Neural cell (in vitro differentiated cells): ENCODE measurements around the gene CCNH. TPM values are rescaled to one million over a fixed set of nuclear protein-coding genes. Genes with fewer than 3 reads are reported as not detected.

Experiments used
- H2AFZ ChIP-seq: fragments of 200-600, 300-800 bp; sonication (generic), shearing (Covaris generic); 2 replicates; pipeline ENCODE4 v1.6.0; 2014; ENCODE audit warnings: low read depth, mild to moderate bottlenecking, antibody characterized with exemption, low read length, moderate library complexity
- H3F3A ChIP-seq: fragments of 200-600 bp; shearing (Covaris generic); 2 replicates; pipeline ENCODE4 v1.6.1; 2016; ENCODE audit warnings: mild to moderate bottlenecking, moderate library complexity, mixed read lengths, antibody characterized with exemption, low read length; ENCODE audit not compliant: insufficient read depth, poor library complexity, severe bottlenecking
- H3K27ac ChIP-seq: fragments of 200-600, 300-800 bp; sonication (generic), shearing (Covaris generic); 2 replicates; pipeline ENCODE4 v1.5.1; 2014; ENCODE audit warnings: mild to moderate bottlenecking, low read length, moderate library complexity
- H3K27me3 ChIP-seq: fragments of 300-800, 200-600 bp; sonication (generic), shearing (Covaris generic); 2 replicates; pipeline ENCODE4 v1.6.0; 2014; ENCODE audit warnings: mild to moderate bottlenecking, low read depth, low read length, moderate library complexity; ENCODE audit not compliant: insufficient read depth
- H3K36me3 ChIP-seq: fragments of 300-800, 200-600 bp; sonication (generic), shearing (Covaris generic); 2 replicates; pipeline ENCODE4 v1.5.1; 2014; ENCODE audit warnings: mild to moderate bottlenecking, antibody characterized with exemption, low read length, moderate library complexity; ENCODE audit not compliant: insufficient read depth
- H3K4me2 ChIP-seq: fragments of 300-800, 200-600 bp; sonication (generic), shearing (Covaris generic); 2 replicates; pipeline ENCODE4 v1.6.0; 2014; ENCODE audit warnings: mild to moderate bottlenecking, low read length
- H3K4me3 ChIP-seq: fragments of 300-800, 200-600 bp; sonication (generic), shearing (Covaris generic); 2 replicates; pipeline ENCODE4 v1.5.1; 2014; ENCODE audit warnings: mild to moderate bottlenecking, low read length, moderate library complexity
- H3K79me2 ChIP-seq: fragments of 200-600 bp; shearing (Covaris generic); replicated peaks from 2 replicates; pipeline ENCODE4 v1.6.0; 2014; ENCODE audit warnings: mild to moderate bottlenecking, low read length, moderate library complexity; ENCODE audit not compliant: insufficient read depth
- H3K9ac ChIP-seq: fragments of 300-800, 200-600 bp; sonication (generic), shearing (Covaris generic); 2 replicates; pipeline ENCODE4 v1.6.1; 2016; ENCODE audit warnings: mild to moderate bottlenecking, low read length, mixed read lengths
- H3K9me2 ChIP-seq: fragments of 200-600 bp; shearing (Covaris generic); 2 replicates; pipeline ENCODE4 v1.6.1; 2016; ENCODE audit warnings: mild to moderate bottlenecking, low read length, mixed read lengths; ENCODE audit not compliant: insufficient read depth
- H3K9me3 ChIP-seq: fragments of 200-600, 300-800 bp; sonication (generic), shearing (Covaris generic); 2 replicates; pipeline ENCODE4 v1.6.1; 2016; ENCODE audit warnings: mild to moderate bottlenecking, mixed run types, low read length, moderate library complexity, mixed read lengths
- H4K20me1 ChIP-seq: fragments of 200-600 bp; shearing (Covaris generic); 2 replicates; pipeline ENCODE4 v1.6.1; 2016; ENCODE audit warnings: mild to moderate bottlenecking, mixed run types; ENCODE audit not compliant: insufficient read depth
- CTCF ChIP-seq: fragments of 450-650 bp; IDR thresholded peaks from 2 replicates; pipeline ENCODE4 v1.5.1; 2014; ENCODE audit warnings: antibody characterized with exemption, mild to moderate bottlenecking, moderate library complexity; ENCODE audit not compliant: poor library complexity, severe bottlenecking
- EP300 ChIP-seq: fragments of 450-650 bp; conservative IDR thresholded peaks from 2 replicates; pipeline ENCODE4 v1.6.1; 2014; ENCODE audit warnings: antibody characterized with exemption, mild to moderate bottlenecking, moderate library complexity; ENCODE audit not compliant: poor library complexity, severe bottlenecking
- EZH2 ChIP-seq: fragments of 200-600, 300-800 bp; shearing (Covaris generic), sonication (generic); IDR thresholded peaks from 2 replicates; pipeline ENCODE4 v1.6.1; 2014; ENCODE audit warnings: antibody characterized with exemption, low read length, borderline replicate concordance, mild to moderate bottlenecking; ENCODE audit not compliant: insufficient read depth, poor library complexity, severe bottlenecking
- MXI1 ChIP-seq: fragments of 450-650 bp; conservative IDR thresholded peaks from 2 replicates; pipeline ENCODE4 v1.6.1; 2014; ENCODE audit warnings: antibody characterized with exemption, mild to moderate bottlenecking; ENCODE audit not compliant: poor library complexity, severe bottlenecking
- POLR2AphosphoS5 ChIP-seq: IDR thresholded peaks from 2 replicates; pipeline ENCODE4 v1.6.1; 2012
- RAD21 ChIP-seq: fragments of 450-650 bp; conservative IDR thresholded peaks from 2 replicates; pipeline ENCODE4 v1.6.1; 2014; ENCODE audit warnings: antibody characterized with exemption, mild to moderate bottlenecking, moderate library complexity
- REST ChIP-seq: IDR thresholded peaks from 2 replicates; pipeline ENCODE4 v1.6.1; 2012; ENCODE audit warnings: borderline replicate concordance
- SMC3 ChIP-seq: fragments of 450-650 bp; conservative IDR thresholded peaks from 2 replicates; pipeline ENCODE4 v1.6.1; 2014; ENCODE audit warnings: antibody characterized with exemption, mild to moderate bottlenecking, moderate library complexity; ENCODE audit not compliant: poor library complexity
- TAF1 ChIP-seq: IDR thresholded peaks from 2 replicates; pipeline ENCODE4 v1.6.1; 2012; ENCODE audit warnings: low read depth
- polyA minus RNA-seq: library from RNA; depleted of rRNA, polyadenylated mRNA; stranded (reverse); fragments of >200 nt; gene quantifications from 2 replicates; pipeline ENCODE4 v1.2.3, GENCODE V29; 2014
- polyA plus RNA-seq: library from polyadenylated mRNA; depleted of rRNA; stranded (reverse); fragments of >200 nt; gene quantifications from 2 replicates; pipeline ENCODE4 v1.2.3, GENCODE V29; 2014

The CCNH gene
- polyA plus RNA-seq (113 and 127 TPM in 2 replicates), polyA minus RNA-seq (257 and 304 TPM in 2 replicates)

DNA sequence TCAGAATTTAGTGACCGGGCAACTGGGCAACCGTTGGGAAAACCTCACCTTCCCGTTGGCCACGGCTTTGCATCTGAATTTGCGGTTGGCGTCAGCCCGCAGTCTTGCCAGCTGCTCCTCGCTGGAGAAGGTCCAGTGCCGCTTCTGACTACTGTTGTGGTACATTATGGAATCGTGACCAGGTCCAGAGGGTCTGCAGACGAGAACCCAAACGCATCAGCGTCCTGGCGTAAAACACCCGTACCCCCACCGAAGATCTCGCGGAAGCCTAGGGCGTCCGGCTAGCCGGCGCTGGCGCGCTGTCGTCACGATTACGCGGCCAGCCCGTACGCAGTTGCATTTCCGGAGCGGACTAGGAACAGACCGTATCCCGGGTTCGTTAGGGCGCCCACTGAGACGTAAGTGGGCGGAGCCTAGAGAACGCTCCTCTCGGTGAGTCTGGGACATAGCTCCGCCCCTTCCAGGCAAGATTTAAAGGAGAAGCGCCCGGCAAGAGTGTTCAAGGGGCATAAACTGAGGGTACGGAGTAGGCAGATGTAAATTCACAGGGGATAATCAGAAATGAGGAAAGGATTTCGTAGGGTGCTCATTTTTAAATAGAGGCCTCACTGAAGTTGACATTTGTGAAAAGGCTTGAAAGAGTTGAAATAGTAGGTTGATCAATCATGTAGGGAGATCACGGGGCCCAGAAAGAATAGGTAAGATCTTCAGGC, at the start of gene CCNH:
Gene CCNH (minus strand): TSS at position 301 of the 713 bp plus-strand sequence. CDS start 136 bp downstream, at position 165.
- peak within 1 kb of the TSS; percentile 84 for H3K4me3 ChIP-seq
- H3F3A ChIP-seq: no peaks in the 10 kb centered on the region
- peak within 1 kb of the TSS; percentile 90 for H2AFZ ChIP-seq
- TF ChIP-seq EP300 (peak; percentile 81), REST (peak; percentile 88), TAF1 (peak; percentile 67), MXI1 (peak; percentile 62), EZH2 (no peak), SMC3 (no peak), POLR2AphosphoS5 (peak; percentile 96), RAD21 (peak; percentile 45), CTCF (no peak)
- no peaks in the 10 kb centered on the region for H3K9me2 ChIP-seq
- no peaks in the 10 kb centered on the region for H4K20me1 ChIP-seq
- peaks cover 48% of the 10 kb centered on the region for H3K79me2 ChIP-seq
- H3K9me3 ChIP-seq: no peaks in the 10 kb centered on the region
- peak within 1 kb of the TSS; percentile 98 for H3K27ac ChIP-seq
- H3K36me3 ChIP-seq: peaks cover 6% of the 10 kb centered on the region
- H3K4me2 ChIP-seq: peak within 1 kb of the TSS; percentile 93
- H3K27me3 ChIP-seq: no peaks in the 10 kb centered on the region
- H3K9ac ChIP-seq: peak within 1 kb of the TSS; percentile 96

GRCh38 chr5:87457706-87458105, 45.0 kb upstream of the CCNH start:
- H3K9me2 ChIP-seq: no peaks in the 10 kb centered on the region
- no peak overlapping the region for H3K27ac ChIP-seq
- H3K36me3 ChIP-seq: no peaks in the 10 kb centered on the region
- no peaks in the 10 kb centered on the region for H3K79me2 ChIP-seq
- TF ChIP-seq POLR2AphosphoS5 (no peak), RAD21 (no peak), EZH2 (no peak), TAF1 (no peak), REST (no peak), SMC3 (no peak), EP300 (no peak), CTCF (no peak), MXI1 (no peak)
- no peak overlapping the region for H3K4me3 ChIP-seq
- no peaks in the 10 kb centered on the region for H3F3A ChIP-seq
- no peaks in the 10 kb centered on the region for H3K9me3 ChIP-seq
- H4K20me1 ChIP-seq: no peaks in the 10 kb centered on the region
- H3K4me2 ChIP-seq: no peak overlapping the region
- no peak overlapping the region for H2AFZ ChIP-seq
- H3K9ac ChIP-seq: no peak overlapping the region
- H3K27me3 ChIP-seq: no peaks in the 10 kb centered on the region
